ENCODE data around the gene PER1. TPM values are rescaled to one million over a fixed set of nuclear protein-coding genes. Genes with fewer than 3 reads are reported as not detected.

The PER1 gene
- total RNA-seq, 1 donor from 2014 or later = 350 TPM

DNA sequence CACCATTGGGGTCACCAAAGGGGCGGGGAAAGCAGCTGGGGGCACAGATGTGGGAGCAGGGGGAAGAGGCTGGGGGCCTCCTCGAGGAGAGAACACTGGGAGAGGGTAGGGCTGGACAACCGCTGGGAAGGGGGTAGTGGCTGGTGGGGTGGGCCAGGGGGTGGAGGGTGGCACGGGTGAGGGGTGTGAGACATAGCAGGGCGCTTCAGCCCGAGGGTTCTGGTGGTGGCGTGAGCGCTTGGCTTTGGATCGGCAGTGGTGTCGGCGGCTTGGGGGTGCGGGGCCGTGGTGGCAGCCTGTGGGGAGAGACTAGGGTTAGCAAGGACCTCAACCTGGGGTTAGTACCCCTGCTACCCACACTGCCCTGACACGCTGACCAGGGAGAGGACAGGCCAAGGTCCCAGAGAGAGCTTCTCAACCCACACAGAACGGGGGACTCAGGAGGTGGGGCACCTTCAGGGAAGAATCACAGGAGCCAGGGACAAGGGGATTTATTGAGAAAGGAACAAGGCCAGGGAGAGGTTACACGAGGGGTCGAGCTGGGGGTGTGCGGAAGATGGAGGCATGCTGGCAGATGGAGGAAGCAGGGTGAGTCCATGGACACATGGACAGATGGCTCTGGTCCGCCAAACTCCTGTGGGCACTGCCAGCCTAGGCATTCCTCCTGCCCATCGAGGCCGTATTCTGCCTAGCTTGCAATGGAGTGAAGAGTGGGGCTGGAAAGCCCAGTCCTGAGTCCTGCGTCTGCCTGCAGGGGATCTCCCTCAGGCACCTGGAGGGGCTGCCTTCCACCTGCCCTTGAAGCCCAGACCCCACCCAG is 8.4 kb downstream of the PER1 start:
- Histone ChIP-seq H3K36me3 (peaks cover 96% of the 10 kb centered on the region), H3K27me3 (no peaks in the 10 kb centered on the region), H3K4me1 (peaks cover 16% of the 10 kb centered on the region), H3K9me3 (no peaks in the 10 kb centered on the region), H3K4me3 (no peak overlapping the region), H3K27ac (no peak overlapping the region)
- peak; percentile 57 for DNase-seq
- TF ChIP-seq, protein P1, sequence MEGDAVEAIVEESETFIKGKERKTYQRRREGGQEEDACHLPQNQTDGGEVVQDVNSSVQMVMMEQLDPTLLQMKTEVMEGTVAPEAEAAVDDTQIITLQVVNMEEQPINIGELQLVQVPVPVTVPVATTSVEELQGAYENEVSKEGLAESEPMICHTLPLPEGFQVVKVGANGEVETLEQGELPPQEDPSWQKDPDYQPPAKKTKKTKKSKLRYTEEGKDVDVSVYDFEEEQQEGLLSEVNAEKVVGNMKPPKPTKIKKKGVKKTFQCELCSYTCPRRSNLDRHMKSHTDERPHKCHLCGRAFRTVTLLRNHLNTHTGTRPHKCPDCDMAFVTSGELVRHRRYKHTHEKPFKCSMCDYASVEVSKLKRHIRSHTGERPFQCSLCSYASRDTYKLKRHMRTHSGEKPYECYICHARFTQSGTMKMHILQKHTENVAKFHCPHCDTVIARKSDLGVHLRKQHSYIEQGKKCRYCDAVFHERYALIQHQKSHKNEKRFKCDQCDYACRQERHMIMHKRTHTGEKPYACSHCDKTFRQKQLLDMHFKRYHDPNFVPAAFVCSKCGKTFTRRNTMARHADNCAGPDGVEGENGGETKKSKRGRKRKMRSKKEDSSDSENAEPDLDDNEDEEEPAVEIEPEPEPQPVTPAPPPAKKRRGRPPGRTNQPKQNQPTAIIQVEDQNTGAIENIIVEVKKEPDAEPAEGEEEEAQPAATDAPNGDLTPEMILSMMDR (IDR thresholded peaks at IDR 0.05) = no peak
- intact Hi-C loops (cut with DNase I) = no loop called here
- ATAC-seq = no peak

DNA sequence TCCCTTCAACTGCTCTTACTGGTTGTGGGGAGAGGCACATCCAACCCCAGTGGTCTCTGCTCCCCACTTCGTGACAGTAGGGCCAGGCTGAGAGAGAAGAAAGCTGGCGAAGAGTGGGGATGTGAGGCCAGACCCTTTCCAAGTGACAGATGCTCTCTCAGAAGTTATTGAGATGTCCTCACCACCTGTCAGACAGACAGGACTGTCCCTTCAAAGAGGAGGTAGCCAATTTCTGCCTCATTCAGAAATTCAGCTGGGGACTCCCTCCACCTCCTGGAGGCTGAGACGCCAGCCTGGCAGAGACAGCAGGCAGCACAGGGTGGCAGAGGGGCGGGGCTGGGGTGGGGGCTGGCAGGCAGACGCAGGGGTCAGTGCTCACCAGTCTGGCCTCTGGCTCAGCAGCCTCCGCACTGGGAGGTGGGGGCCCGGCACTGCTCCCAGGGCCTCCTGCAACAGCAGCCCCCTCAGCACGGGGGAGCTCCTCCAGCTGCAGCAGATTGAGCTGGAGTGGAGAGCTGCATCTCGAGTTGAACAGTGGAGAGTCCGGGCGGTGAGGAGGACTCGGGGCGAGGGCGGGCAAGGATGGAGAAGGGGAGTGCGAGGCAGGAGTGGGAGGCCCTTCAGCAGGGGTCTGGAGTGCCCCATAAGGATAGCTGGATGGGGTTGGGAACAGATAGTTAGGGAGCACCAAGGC is 9.2 kb downstream of the PER1 start:
- ATAC-seq (no peak), DNase-seq (no peak)
- TF ChIP-seq, protein P1 (IDR thresholded peaks at IDR 0.05) = no peak
- H3K4me1 ChIP-seq = peaks cover 17% of the 10 kb centered on the region
- H3K27ac ChIP-seq = no peak overlapping the region
- intact Hi-C loops (cut with DNase I) = no loop called here
- no peak overlapping the region for H3K4me3 ChIP-seq
- peaks cover 89% of the 10 kb centered on the region for H3K36me3 ChIP-seq
- no peaks in the 10 kb centered on the region for H3K27me3 ChIP-seq
- H3K9me3 ChIP-seq = no peaks in the 10 kb centered on the region

DNA sequence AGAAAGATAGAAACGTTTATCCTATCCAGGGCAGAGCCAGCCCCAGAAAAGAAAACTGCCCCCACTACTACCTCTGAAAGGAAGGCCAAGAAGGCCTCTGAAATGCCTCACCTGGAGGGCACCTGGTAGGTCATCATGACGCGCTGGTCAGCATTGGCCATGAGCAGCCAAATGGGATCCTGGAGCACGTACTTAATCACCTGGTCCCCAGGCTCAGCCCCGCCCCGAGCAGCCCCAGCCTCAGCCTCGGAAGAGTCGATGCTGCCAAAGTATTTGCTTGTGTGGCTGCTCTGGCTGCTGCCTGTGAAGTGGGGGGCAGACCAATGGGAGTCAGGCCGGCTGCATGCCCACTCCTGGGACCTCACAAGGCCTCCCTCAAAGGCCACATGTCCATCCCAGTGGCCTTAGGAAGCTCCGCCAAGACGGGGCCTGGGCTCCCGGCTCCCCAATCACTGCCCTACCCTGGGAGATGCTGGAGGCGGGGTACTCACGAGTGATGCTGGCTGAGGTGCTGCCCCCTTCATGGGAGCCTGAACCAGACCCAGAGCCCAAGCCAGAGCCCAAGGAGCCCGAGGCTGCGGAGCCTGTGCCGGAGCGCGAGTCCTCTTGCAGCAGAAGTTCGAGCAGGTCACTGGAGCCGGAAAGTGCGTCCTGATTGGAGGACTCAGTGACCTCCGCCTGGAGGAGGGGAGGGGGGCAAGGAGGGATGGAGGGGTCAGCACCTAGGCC is 9.9 kb downstream of the PER1 start:
- DNase-seq = no peak
- intact Hi-C loops (cut with DNase I) = no loop called here
- H3K27ac ChIP-seq = no peak overlapping the region
- no peaks in the 10 kb centered on the region for H3K27me3 ChIP-seq
- TF ChIP-seq, protein P1 (IDR thresholded peaks at IDR 0.05) = no peak
- peaks cover 18% of the 10 kb centered on the region for H3K4me1 ChIP-seq
- no peaks in the 10 kb centered on the region for H3K9me3 ChIP-seq
- ATAC-seq = no peak
- H3K36me3 ChIP-seq = peaks cover 81% of the 10 kb centered on the region
- no peak overlapping the region for H3K4me3 ChIP-seq

DNA sequence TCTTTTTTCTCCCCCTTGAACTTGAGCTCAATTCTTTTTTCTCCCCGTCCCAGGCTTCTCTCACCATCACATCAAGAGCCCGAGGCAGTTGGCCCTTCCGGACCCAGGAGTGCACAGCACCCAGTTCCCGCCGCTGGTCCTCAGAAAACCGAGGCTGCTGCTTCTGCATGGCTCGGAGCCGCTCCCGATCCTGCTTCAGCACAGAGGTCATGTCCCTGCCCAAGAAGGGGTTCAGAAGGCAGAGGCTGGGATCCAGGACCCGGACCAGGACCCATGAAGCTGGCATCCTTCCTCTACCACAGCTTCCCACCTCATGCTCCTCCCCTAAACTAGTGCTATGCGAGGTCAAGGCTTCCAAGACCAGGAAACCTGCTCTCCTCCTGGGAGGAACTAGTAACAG is 10.5 kb downstream of the PER1 start:
- TF ChIP-seq, protein P1 (IDR thresholded peaks at IDR 0.05) = no peak
- Histone ChIP-seq H3K27me3 (no peaks in the 10 kb centered on the region), H3K36me3 (peaks cover 76% of the 10 kb centered on the region), H3K9me3 (no peaks in the 10 kb centered on the region), H3K4me3 (no peak overlapping the region), H3K4me1 (peaks cover 18% of the 10 kb centered on the region), H3K27ac (no peak overlapping the region)
- intact Hi-C loops (cut with DNase I) = no loop called here
- DNase-seq (no peak), ATAC-seq (no peak)

DNA sequence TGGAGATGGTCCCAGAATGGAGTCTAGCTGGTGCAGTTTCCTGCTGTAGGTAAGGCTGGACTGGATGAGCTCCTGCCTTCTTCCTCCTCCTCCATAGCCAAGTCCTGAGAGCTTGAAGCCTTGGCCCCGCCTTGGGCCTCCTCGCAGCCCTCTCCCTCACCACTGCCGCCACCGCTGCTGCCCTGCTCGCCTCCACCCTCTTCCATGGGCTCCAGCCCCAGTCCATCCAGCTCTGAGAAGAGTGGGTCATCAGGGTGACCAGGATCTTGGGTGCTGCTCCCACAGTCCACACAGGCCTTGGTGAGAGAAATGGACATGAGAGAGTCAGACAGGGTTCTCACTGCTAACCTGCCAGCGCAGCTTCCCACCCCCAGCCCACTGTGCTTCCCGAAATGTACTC is 11.2 kb downstream of the PER1 start:
- peaks cover 18% of the 10 kb centered on the region for H3K4me1 ChIP-seq
- DNase-seq = no peak
- no peaks in the 10 kb centered on the region for H3K27me3 ChIP-seq
- ATAC-seq = no peak
- H3K27ac ChIP-seq = no peak overlapping the region
- intact Hi-C loops (cut with DNase I) = no loop called here
- peaks cover 69% of the 10 kb centered on the region for H3K36me3 ChIP-seq
- H3K9me3 ChIP-seq = no peaks in the 10 kb centered on the region
- H3K4me3 ChIP-seq = no peak overlapping the region
- TF ChIP-seq, protein P1 (IDR thresholded peaks at IDR 0.05) = no peak
